GM21381 (cell line): ENCODE data around the gene PIKFYVE.
"Not testable (repeated sequence)": the region's sequence is repeated elsewhere in the genome, so short reads cannot be mapped to it uniquely, and the experiment has no call there.

ENCODE experiments used
- ATAC-seq: cut with Tn5 transposase; IDR thresholded peaks from one replicate; pipeline ENCODE4 v1.9.1; 2021; ENCODE audit warnings: mild to moderate bottlenecking, moderate library complexity; ENCODE audit not compliant: unreplicated experiment

The PIKFYVE gene

DNA sequence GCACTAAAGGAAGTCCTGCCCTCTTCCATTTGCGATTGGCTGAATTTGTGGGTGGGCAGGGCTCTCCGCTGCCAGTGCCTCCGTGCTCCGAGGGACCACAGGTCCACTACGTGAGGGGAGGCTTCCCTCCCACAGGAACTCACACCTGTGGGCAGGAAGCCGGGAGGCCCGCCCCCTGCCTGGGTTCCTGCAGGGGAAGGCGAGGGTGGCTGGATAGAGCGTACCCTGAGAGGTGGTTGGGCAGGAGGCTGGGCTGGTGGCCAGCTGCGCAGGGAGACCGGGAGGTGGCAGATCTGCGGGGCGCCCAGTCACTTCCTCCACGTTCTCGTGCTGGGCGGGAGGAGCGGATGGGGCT, 93.6 kb downstream of the PIKFYVE start:
- no peak for ATAC-seq

DNA sequence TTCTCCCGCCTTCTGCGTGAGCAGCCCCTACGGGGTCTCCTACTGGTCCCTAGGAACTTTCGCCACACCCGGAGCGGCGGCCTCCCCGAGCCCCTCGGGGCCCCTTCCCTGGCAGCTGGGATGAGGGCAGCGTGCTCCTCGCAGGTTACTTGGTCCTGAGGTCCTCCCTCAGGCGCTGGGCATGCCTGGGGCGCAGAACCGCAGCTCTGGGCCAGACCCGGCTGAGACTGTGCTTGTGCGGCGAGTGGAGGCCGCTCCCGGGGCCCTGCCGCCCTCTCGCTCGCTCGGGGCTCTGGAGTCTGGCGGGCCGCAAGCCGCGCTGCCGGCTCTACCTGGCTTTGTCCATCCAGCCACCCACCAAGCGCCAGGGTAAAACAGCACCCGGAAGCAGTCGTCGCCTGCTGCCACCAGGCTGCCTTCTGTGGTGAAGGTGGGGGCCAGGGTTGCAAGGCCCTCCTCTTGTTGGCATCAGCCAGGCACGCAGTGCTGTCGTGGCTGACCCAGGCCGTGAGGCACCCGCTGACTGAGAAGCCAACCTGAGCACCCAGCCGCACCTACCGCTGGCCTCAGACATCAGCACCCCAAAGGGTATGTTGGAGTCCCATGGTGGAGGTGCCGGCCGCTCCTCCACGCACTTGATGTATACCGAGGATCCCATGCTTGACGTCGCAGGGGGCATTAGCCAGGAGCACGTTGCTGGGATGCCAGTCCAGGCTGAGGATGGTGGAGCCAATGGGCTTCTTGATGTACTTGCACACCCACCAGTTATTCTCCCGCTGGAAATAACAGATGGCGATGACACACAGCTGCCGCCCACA, 94.4 kb downstream of the PIKFYVE start:
- ATAC-seq, result no peak

DNA sequence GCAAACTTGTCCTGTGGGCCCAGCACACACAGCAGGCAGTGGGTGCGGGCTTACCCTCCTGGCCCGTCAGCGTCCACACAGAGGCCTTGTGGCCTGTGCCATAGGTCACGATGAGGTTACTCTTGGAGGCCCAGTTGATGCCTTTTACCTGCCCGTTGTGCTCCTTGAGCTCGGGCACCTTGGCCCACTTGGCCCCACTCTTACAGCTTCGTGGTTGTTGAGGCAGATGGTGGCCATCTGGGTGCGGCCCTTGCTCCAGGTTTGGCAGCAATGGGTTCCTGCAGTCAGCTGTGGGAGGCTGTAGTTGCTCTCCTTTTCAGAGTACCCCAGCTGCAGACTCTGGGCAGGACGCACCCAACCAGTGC, 95.0 kb downstream of the PIKFYVE start:
- ATAC-seq, result no peak

DNA sequence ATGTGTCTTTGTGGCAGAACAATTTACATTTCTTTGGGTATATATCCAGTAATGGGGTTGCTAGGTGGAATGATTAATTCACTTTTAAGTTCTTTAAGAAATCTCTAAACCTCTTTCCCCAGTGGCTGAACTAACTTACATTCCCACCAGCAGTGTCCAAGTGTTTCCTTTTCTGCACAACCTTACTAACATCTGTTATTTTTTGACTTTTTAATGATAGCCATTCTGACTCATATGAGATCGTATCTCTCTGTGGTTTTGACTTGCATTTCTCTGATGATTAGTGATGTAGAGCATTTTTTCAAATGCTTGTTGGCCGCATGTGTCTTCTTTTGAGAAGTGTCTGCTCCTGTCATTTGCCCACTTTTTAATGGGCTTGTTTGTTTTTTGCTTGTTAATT, 97.4 kb downstream of the PIKFYVE start:
- peak; percentile 61 for ATAC-seq

DNA sequence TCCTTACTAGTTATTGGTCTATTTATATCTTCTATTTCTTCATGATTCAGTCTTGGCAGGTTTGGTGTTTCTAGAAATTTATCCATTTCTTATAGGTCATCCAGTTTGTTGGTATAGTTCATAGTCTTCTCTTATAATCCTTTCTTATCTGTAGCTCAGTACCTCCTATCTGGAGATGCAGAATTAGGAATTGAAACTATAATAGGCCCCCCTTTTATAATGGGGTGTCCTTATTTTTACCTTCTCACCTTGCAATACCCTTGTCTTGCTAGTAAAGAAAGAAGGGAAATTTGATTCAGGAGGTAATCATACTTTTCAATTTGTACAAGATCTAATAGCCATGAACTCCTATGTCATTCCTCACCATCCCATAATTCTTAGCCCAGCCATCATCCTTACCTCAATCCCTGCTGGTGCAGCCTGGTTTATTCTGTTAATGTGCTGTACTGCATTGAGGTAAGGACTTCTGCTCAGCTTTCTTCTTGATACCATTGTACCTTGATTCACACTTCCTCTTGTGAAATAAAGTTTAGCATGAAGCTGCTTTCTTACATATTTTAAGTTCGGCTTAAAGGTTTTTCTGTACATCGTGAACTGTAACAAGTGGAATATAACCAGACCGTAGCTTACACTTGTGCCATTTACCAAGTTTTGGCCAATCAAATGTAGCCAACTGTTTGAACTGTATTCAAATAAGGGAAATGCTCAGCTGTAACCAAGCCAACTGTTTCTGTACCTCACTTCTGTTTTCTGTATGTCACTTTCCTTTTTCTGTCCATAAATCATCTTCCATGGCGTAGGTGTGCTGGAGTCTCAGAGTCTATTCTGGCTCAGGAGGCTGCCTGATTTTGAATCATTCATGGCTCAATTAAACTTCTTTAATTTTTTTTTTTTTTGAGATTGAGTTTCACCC, 100.4 kb downstream of the PIKFYVE start:
- ATAC-seq, result peak; percentile 54

DNA sequence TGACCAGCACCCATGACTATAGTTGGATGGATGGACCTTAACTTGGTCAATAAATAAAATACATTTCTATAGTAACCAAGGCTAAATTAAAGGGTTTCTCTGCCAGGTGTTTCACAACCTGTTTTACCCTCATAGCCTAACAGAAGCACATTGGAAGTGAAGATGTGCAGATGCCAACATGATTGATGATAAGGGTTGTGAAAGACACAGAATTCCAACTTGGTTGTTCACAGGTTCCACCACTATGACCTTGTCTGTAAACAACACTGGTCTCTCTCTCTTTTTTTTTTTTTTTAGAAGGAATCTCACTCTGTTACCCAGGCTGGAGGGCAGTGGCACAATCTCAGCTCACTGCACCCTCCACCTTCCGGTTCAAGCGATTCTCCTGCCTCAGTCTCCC, 103.0 kb downstream of the PIKFYVE start:
- ATAC-seq, result no peak

DNA sequence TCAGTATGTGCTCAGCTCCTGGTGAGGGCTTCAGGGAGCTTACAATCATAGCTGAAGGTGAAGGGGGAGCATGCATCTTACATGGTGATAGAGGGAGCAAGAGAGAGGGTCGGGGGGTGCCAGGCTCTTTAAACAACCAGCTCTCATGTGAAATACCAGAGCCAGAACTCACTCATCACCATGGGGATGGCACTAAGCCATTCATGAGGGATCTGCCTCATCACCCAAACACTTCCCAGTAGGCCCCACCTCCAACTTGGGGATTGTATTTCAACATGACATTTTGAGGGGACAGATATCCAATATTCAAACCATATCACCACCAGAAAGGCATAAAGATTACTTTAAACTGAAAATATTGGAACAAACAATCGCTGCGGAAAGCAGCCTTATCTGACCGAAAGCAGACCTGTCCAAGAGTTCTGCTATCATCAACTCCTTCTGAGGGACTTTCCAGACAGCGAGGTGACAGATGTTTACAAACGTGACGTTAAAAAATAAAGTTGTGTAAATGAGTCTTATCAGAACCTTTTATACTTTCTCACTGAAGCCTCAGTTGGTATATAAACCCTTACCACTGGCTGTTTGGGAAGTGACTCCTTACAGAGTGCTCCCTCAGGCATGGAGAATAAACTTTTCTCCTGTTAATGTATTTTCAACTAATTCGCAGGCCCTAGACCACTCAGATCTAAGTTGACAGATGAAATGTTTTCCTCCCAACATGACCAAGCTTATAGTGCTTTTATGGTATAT, 105.0 kb downstream of the PIKFYVE start:
- no peak for ATAC-seq

DNA sequence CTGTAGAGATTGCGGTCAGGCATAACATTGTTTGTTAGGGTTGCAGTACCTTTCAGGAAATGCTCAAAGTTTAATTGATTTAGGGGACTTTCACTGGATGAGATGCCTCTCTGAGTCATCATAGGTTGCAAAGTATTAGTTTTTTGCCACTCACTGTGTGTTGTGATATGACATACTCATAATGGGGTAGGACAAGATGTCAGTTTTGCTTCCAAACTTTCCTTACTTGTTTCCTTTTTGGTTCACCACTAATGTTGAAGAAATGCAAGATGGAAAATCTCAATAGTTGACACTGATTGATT, 105.5 kb downstream of the PIKFYVE start:
- ATAC-seq, result no peak

DNA sequence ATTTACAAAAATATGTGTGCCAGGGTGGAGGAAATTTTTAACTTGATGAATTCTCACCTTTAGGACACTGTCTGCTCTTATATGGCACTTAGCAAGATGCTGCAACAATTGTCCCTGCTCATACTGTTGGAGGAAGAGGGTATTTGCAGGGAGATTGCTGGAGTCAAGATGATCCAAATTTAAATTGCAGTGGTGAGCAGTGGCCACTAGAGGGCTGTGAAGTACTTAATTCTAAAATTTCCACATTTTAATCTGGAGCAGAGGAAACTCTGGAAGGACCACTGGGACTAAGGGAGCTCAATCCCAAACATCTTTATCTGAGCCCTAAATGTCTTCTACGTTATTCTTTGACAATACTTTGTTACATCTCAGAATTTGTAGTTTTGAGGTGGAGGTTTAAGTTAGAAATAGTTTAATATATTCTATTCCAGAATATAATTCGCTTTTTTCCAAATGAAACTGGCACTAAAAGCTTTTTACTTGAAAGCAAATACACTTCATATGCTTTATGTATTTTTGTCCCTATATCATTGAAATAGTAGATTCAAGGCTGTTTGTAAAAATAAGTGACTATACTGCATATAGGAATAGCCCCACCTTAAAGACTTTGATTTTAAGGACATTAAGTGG, 107.5 kb downstream of the PIKFYVE start:
- ATAC-seq, result peak; percentile 61

DNA sequence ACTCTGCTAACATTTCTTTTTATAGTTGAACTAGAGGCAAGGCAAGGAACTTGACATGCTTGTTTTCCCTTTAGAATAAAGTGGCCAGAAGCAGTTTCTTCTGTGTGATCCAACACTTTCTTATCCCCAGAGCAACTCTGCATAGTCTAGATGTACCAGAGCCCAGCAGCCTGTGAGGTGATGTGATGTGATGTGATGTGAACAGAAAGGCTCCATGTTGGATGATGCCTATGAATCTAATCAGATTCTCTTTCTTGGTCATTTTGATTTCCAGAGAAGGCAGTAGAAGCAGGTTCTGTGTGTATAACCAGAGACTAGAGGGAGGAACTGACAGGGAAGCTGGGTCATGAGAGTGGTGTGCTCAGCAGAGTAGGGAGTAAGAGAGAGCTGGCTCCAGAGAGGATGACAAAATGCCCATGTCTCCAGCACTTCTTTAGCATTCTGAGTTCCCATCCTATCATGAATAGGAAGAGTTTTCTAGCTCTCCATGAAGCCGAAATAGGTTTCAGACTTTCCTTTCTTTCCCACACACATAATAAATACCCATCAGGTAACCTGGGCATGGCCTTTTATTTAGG, 109.5 kb downstream of the PIKFYVE start:
- no peak for ATAC-seq

DNA sequence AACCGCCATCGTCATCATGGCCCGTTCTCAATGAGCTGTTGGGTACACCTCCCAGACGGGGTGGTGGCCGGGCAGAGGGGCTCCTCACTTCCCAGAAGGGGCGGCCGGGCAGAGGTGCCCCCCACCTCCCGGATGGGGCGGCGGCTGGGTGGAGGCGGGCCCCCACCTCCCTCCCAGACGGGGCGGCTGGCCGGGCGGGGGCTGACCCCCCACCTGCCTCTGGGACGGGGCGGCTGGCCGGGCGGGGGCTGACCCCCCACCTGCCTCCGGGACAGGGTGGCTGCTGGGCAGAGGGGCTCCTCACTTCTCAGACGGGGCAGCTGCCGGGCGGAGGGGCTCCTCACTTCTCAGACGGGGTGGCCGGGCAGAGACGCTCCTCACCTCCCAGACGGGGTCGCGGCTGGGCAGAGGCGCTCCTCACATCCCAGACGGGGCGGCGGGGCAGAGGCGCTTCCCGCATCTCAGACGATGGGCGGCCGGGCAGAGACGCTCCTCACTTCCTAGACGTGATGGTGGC, 111.3 kb downstream of the PIKFYVE start:
- ATAC-seq, result not testable (repeated sequence)

DNA sequence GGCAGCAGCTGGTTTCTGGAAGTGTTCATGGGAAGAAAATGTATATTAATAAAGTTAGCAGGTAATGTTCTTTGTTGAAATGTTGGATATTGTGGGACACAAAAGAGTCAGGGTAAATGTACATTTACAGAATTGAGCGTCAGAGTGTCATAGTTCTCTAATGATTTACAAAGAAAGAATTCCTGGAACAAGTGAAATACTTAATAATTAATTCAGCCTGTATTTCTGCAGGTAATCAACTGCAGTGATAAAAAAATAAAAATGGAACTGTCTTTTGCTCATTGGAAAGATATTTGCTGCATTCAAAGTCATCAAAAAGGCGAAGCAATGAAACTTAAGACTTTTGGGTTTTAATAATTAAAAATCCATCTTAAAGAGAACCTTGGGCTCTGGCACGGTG, 113.1 kb downstream of the PIKFYVE start:
- ATAC-seq, result no peak

DNA sequence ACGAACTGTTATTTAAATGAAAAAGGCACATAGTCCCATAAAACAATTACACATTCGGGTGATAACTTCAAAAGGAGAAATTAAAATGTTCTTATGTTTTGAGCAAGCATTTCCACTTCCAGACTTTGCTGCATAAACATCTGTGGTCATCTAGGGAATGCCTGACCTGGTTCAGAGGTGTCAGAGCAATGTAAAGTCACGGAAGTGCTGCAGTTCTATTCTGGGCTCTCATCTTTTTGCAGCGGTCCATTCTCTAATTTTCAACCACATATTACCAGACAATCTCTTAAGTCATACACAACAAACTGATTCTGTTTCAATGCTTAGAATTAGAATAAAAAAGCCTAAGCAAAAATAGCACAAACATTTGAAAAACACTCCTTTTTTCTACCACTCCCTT, 118.6 kb downstream of the PIKFYVE start:
- no peak for ATAC-seq

DNA sequence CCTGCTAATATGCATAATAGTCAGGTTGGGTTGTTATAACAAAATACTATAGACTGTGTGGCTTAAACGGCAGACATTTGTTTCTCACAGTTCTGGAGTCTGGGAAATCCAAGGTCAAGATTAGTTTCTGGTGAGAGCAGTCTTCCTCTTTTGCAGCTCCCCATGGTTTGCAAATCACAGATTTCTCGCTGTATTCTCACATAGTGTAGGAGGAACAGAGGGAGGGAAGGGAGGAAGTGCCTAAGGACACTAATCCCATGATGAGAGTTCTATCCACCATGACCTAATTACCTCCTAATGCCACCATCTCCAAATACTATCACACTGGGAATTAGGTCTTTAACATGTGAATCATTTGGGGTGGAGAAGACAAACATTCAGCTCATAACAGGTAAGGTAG, 120.5 kb downstream of the PIKFYVE start:
- no peak for ATAC-seq

DNA sequence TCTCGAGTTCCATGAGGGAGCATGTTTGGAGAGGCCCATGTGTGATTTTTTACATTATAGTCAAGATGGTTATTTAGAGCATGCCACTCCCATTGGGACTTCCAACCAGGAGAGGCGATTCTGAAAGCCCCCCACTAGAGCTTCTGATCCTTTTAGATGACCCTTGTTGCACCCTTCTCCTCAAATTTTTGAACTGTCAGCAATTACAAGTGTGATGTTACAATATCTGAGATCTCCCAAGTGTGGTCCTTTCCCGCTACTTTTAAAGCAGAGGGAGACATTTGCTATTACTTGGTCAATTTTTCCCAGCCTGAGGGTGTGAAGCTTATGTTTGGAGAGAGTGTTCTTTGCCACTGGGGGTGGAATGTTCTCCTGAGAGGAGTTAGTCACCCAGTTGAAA, 123.9 kb downstream of the PIKFYVE start:
- ATAC-seq, result no peak

DNA sequence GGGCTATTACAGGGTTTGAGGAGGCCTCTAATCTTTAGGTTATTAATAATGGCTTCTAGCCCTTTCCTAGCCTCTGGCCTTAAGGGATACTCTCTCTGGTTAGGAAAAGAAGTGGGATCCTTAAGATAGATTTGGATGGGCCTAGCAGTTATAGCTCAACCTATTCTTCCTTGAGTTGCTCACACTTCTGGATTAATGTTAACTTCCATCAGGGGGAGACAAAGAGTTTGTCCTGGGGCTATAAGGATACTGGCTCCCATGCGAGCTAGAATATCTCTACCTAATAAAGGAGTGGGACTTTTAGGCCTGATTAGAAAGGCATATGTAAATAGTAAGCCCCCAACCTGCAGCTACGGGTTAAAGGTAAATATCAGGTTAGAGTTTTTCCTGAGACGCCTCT, 126.2 kb downstream of the PIKFYVE start:
- ATAC-seq, result no peak

DNA sequence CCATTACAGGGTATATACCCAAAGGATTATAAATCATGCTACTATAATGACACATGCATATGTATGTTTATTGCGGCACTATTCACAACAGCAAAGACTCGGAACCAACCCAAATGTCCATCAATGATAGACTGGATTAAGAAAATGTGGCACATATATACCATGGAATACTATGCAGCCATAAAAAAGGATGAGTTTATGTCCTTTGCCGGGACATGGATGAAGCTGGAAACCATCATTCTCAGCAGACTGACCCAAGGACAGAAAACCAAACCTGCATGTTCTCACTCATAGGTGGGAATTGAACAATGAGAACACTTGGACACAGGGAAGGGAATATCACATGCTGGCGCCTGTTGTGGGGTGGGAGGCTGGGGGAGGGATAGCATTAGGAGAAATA, 130.7 kb downstream of the PIKFYVE start:
- not testable (repeated sequence) for ATAC-seq

DNA sequence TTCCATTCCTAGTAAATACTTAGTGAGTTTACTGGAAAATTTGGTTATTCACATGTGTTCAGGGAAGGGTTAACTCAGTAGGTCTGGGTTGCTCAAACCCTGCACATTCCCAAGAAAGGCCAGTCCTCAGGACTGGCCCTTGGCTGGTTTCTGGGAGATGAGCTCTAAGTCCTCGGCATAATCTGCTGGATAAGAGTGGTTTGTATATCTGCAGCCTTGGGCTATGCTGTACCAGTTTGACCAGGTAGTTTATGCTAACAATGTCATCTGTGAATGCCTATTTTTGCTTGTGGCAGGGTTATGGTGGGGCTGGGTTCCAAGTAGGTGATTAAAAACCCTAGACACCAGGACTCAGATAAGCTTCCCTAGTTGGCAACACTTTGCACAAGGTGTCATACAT, 133.1 kb downstream of the PIKFYVE start:
- ATAC-seq, result no peak

DNA sequence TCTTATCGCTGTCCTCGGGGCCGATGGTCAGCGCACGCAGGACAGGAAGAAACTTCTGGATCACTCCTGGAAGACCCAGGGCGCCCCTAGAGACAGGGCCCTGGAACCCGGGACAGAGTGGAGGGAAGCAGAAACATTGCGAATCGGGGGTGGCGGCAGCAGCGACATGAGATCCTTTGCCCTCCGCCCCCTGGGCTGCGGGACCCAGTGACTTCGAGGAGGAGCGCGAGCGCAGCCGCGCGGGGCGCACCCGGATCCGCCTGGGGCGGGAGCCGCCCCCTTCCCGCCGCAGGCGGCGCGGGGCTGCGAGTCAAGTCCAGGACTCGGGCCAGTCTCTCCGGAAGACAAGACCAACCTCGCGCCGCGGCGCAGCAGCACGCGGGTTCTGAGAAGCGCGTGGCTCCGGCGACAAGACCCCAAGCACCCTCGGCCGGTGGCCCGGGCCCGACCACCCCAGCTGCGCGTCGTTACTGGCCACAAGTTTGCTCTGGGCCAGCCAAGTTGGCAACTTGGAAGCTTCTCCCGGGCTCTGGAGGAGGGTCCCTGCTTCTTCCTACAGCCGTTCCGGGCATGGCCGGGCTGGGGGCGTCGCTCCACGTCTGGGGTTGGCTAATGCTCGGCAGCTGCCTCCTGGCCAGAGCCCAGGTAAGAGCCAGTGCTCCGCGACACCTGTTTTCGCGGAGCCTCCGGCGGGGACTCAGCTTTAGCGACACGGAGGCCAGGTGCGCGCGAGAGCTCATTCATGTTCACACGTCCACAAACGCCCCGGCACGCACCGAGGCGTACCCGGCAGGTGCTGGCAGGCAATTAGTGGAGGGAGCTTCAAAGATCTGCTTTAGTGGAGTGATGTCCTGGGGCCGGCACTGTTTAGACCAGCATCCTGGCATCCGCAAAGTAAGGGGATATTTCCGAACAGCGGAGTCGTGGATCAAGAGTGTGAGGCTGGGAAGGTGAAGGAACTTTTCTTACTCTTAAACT, 140.7 kb downstream of the PIKFYVE start, which contains the start of gene PTH2R:
Gene PTH2R, plus strand, starts transcription at position 319 of the 978 bp plus-strand sequence. Its CDS starts 252 bp downstream, at position 571.
- ATAC-seq, result no peak
